Stimulated activated CD8-positive, alpha-beta memory T cell treated with anti-CD3 and anti-CD28 coated beads, Interleukin-12 subunit alpha, Interleukin-12 subunit beta, amount 100 ng/mL, for 1 hour (primary cell): ENCODE data around the gene ANKRD22.
"Not testable (repeated sequence)": the region's sequence is repeated elsewhere in the genome, so short reads cannot be mapped to it uniquely, and the experiment has no call there.

ENCODE experiments used
- DNase-seq: peaks from one replicate; pipeline ENCODE4 v3.0.0-alpha.2; 2020; ENCODE audit warnings: low read depth

Gene ANKRD22

DNA sequence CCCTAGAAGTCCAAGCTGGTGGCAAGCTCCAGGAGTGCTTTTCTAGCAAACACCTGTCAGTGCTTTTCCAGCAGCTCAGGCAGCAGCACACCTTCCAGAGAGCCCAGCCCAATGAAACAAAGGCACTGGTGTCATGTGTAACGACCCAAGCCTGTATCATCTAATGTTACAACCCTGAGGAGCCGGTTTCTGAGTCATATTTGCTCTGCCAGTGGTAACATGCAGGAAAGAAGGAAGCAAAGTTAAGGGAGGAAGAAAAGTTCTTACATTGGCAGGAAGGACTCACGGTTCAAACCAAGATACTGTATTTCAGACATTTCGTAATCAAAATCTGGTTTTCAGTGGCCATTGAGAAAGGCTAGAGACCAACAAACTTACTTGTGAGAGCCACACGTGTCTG is at the start of gene ANKRD22:
TSS of gene ANKRD22 (minus strand) at position 139 of the 400 bp plus-strand sequence. CDS start 237 bp downstream, outside the sequence.
- no peak for DNase-seq

GRCh38 chr10:88899886-88900285 is 48.2 kb upstream of the ANKRD22 start:
- no peak for DNase-seq

DNA sequence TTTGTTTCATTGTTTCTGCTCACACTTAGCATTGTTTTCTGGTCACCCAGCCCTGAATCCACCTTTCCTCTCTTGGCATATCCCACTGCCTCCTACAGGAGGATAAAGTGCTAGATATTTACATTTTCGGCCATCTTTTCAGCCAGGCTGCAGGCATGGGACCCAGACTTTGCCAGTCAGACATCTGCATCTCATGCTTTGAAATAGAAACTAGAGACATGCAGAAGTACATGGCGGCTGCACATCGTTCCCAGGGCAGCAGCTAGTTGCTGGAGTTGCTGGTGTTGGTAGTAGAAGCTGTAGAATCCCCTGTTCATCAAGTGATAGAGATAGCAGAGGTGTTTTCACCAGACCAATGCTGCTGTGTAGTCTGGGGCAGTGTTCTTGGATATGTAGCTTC is 47.1 kb upstream of the ANKRD22 start:
- no peak for DNase-seq

DNA sequence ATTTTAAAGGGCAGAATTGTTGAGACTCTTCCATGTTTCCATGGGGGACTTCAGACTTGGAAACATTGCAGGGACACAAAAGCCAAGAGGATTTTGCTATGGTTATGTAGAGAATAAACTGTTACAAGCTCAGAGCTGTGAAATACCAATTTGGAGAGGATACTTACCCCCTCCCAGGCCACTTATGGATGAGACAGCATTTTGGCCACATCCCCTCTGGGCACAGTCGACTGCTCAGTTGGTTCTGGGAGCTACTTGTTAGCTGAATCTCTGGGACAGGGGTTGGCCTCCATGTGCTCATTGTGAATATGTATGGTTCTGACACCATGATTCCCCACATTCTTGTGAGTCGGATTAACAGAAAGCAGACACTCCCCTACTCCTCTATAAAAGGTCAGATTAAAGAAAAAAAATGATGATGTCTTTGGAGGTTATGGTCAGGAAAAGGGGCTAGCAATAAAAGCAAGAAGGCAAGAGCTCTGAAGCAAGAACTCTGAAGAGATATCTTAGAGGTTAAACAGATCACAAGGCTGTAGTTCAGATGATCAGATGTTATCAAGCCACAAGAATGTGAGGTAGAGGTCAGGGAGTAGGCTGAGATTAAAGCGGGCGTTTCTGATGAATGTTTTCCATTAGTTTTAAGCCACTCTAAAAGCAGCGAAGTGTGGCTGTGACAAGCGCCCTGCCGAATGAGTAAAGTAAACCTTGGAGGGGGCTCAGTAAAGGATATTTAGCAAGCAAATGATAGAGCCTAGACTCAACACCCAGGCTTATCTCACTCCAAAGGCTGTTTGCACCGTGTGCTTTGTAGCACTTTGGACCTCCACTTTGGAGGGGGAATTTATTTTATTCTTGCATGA is 45.6 kb upstream of the ANKRD22 start:
- DNase-seq: no peak

GRCh38 chr10:88896372-88896993 is 44.8 kb upstream of the ANKRD22 start:
- no peak for DNase-seq

DNA sequence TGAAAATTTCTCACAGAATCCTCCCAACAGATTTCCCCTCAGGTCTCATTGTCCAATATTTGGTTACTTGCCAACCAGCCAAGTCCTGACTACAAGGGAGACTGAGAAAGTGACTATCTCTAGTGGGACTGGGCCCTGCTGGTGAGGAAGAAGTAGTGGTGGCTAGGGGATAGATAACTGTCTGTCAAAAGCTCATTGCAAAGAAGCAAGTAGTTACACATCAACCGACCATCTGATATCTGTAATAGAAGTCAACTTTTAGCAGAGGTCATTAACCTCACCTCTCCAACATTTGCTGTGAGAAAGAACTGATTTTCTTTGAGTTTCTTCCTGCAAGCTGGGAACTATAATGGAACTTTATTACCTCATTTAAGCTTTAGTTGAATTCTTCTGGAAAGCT is 43.6 kb upstream of the ANKRD22 start:
- no peak for DNase-seq

DNA sequence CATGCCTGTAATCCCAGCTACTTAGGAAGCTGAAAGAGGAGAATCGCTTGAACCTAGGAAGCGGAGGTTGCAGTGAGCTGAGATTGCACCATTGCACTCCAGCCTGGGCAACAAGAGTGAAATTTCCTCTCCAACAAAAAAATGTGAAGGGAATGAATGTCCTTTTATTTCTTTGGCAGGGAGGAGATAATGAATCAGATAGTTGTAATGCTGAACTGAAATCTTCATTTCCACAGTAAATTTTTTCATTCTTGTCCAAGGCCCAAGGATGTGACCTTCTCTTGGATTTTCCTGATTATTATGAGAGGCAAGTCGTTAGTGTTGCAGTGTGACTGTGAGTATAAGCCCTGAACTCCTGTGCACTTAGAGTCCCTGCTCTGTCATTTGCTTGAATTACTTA is 42.0 kb upstream of the ANKRD22 start:
- no peak for DNase-seq

GRCh38 chr10:88892222-88892967 is 40.8 kb upstream of the ANKRD22 start:
- DNase-seq: no peak

- DNase-seq: no peak
Measured at GRCh38 chr10:88890681-88891381, 39.2 kb upstream of the ANKRD22 start.

DNA sequence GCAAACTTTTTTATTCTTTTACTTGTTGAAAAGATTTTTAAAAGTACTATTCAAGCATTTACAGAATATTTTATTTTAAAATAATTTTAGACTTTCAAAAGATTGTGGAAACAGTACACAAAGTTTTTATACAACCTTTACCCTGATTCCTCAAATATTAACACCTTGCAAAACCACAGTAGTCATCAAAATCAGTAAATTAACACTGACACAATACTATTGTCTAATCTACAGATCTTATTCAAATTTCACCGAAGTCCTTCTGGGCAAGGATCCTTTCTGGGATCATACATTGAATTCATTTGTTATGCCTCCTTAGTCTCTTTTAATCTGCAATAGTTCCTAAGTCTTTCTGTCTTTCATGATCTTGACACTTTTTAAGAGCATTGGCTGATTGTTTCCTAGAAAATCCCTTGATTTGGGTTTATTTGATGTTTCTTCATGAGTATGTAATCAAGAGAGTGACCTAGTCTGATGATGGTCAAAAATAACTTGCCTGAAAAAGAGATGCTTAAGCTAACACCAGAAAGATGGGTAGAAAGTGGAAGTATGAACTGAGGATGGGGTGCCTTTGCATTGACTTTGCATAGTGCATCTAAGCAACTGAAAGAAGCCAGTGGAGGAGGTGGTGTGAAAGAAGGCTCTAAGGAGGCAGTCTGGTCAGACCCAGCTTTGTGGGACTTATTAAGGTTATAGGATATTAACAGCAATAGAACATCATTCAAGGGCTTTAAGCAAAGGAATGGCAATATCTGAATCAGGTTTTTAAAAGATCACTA is 38.1 kb upstream of the ANKRD22 start:
- no peak for DNase-seq

- DNase-seq: no peak
Measured at GRCh38 chr10:88888810-88889445, 37.3 kb upstream of the ANKRD22 start.

DNA sequence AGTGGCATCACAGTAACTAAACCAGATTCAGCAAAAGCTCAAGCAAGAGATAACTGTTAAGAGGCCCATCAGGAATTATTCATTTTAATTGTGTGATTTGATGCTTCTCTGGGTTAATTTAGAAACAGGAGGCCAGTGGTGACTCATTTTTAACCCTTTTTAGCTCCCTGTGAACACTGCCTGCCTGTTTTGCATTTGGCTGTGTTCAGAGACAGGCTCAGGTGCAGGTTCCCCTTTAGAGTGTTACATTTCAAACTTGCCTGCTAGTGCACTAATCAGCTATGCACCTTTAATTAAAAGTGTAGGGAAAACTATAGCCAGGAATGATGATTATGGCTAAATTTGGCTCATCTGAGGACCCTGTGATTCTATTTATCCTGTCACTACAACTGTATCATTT is 34.9 kb upstream of the ANKRD22 start:
- no peak for DNase-seq

DNA sequence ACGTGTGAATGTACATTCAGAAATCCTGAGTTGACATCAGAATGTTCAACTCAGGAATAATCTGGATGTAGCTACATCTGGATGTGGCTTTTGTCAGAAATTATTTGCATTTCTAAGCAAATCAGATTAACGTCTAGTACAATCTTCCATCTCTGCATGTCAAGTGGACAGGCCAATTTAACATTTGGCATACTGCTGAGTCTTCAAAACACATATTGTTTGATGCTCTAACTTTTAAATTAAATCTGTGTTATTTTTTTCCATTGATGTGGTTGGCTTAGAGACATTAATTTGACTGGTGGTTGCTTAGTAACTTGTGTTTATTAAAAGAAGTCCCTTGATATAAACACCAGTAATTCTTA is 31.8 kb upstream of the ANKRD22 start:
- DNase-seq: no peak

DNA sequence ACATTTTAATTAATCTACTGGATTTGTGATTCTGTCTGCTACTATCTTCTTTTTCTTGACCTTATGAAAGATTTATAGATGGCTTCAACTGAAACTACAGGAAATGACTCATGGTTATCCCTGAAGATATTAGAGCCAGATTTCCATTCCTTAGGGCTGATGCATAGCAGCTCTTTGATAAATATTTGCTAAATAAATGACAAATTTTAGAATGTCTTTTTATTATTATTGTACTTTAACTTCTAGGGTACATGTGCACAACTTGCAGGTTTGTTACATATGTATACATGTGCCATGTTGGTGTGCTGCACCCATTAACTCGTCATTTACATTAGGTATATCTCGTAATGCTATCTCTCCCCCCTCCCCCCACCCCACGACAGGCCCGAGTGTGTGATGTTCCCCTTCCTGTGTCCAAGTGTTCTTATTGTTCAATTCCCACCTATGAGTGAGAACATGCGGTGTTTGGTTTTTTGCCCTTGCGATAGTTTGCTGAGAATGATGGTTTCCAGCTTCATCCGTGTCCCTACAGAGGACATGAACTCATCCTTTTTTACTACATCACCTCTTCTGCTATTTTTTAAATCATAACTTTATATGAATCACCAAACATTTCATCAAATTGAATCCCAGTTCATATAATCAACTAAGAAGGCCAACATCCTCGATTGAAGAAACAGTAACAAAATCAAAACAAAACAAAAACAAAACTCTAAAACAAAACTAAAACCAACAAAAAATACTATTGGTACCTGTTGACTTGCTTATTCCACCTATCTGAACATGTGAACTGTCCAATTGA is 31.2 kb upstream of the ANKRD22 start:
- not testable (repeated sequence) for DNase-seq

DNA sequence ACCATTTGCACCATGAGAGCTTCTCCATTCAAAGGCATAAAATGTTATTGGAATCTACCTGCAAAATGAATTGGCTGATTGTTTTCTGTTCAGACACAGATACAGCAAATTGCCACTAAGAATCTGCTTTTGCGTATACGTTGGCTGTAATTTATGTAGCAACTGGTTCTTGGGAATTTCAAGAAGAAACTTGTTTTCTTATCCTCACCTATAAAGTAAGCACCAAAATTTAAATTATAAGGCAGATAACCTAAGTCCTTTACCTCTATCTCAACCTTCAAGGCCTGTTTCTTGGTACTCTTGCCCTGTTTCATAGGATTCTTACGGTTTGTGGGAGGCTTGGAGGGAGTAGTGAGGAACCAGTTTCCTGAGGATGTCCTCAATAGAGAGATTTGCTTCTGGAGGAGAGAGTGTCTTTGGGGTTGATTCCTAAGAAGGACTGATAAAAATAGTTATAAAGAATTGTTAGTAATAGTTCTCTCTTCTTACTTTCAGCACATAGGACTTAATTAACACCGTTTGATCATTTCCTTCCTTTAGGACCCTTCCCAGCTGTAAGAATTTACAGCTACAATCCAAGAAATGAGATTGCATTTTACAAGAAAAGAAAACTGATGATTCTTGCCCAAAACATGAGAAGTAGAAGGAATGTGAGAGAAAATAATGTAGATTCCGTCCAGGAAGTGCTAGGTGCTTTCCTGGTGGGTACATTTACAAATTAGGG is 30.4 kb upstream of the ANKRD22 start:
- DNase-seq: no peak

GRCh38 chr10:88881320-88881719 is 29.7 kb upstream of the ANKRD22 start:
- no peak for DNase-seq

- peak; percentile 36 for DNase-seq
Measured at GRCh38 chr10:88880282-88881076, 28.8 kb upstream of the ANKRD22 start.

DNA sequence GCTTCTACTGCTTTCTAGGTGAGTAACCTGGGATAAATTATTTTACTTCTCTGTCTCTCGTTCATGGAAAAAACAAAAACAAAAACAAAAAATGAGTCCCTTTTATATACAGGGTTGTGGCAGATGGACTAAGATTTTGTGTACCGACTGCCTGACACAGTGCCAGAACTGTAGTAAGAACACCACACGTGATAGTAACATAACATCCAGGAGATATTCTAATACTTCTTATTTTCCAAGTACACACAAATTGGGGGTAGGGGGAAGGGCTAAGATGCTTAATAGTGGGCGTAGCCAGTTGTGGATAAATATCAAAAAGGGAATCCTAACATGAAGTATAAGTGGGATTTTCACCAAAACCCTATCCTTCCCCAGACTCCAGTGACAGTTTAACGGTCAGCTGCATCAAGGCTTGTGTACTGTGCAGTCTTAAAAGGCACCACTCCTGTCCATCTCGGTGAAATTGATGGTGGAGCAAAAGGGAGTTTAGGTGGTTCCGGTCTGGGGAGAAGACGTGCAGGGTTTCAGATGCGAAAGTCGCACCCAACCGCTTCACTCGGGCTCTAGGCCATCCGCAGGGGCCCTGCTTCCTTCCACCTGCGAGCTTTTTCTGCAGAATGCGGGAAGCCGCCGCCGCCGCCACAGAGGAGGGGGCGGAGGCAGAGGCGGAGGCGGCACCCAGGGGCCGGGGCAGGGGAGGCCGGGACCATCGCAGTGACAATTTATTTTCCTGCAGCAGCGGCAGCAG is 28.1 kb upstream of the ANKRD22 start, which contains the start of gene STAMBPL1:
TSS of gene STAMBPL1 (plus strand) at position 712 of the 748 bp plus-strand sequence. CDS start 21,464 bp downstream, outside the sequence.
- peak; percentile 43 for DNase-seq
